NCI-H345 treated with DMSO at 0.1 percent for 48 hours (cell line): ENCODE measurements around the gene THADA.
"Not testable (repeated sequence)": the region's sequence is repeated elsewhere in the genome, so short reads cannot be mapped to it uniquely, and the experiment has no call there.

Experiments
- DNase-seq: peaks from one replicate; lab custom pipeline; 2025; ENCODE audit not compliant: unreplicated experiment; lab: John Stamatoyannopoulos, UW

THADA gene

DNA sequence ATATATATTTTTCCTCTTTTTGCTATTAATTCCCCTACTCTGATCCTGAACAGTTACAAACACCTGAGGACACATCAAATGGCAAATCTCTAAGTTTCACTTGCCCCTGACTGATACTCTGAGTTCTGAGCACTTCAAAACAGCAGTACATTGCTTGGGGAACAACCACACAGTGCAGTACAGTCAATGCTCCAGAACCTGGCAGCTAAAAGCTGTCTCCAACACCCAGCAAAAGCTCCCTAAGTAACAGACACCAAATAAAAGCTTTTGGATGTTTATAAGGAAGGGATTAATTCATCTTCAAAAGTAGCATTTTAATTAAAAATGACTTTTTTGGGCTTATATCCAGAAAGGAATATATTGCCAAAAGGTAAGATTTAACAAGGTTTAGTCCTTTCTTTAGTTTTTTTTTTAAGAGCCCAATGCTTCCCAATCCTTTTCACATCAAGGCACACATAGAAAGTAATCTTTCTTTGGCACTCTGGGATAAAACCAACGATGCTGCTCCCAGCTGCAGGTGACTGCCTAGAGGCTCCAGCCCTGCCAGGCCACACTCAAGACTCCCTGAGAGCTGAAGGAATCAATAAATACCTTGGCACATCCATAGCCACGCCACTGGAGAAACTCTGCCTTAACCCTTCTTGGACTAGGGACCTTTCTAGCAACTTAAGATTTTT lies 204.5 kb downstream of the THADA start:
- DNase-seq = no peak

DNA sequence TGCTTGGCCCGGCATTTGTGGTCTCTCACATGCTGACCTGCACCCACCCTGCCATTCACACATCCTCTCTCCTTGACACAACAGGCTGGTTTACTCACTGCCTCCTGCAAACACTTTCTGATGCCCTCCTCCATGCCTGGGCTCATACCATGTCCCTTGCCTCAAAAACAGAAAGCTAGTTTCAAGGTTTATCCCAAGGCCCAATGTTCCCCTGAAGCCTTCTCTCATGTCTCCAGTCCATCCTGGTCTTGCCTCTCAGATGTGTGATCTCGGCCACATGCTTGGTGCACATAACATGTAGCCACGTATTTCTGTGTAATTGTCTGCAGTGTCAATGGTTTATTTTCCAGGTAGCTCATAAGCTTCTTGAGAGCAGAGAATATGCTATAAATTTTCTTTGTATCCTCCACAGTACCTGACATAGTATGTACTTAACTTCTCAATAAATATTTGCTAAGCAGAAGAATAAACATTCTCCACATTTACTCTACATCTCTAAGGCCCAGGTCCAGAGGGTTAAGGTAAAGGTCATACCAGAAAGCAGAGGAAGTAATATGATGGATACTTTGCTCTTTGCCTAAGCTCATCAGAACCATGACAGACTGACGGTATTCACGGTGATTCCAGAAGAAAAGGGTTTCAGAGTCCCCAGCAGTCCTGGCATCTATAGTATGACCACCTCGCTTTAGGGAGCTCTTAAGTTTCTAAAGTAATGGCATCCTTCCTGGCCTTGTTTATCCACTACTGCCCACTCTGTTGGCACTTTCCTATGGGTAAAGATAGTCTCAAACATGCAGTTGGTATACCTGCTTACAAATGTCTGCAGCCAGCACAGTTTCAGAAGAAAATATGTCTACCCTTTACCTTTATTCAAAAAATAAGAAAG lies 206.0 kb downstream of the THADA start:
- DNase-seq = no peak

DNA sequence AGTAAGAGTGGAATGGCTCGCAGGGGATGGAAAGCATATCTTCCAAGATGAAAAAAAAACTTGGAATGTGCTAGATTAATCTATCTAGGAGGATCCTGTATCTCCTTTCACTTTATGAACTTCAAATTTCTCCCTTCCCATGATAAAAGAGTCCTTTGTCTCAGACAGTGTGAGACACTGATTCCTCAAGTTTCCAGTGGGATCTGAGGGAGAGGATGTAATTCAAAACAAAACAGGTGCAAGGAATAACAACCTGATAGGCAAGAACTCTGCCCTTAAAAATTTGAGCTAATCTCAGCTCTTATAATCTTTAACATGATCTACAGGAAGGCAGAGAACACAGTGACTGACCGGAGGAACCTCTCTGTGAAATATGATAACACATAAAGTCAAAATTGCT lies 207.5 kb downstream of the THADA start:
- DNase-seq = no peak

DNA sequence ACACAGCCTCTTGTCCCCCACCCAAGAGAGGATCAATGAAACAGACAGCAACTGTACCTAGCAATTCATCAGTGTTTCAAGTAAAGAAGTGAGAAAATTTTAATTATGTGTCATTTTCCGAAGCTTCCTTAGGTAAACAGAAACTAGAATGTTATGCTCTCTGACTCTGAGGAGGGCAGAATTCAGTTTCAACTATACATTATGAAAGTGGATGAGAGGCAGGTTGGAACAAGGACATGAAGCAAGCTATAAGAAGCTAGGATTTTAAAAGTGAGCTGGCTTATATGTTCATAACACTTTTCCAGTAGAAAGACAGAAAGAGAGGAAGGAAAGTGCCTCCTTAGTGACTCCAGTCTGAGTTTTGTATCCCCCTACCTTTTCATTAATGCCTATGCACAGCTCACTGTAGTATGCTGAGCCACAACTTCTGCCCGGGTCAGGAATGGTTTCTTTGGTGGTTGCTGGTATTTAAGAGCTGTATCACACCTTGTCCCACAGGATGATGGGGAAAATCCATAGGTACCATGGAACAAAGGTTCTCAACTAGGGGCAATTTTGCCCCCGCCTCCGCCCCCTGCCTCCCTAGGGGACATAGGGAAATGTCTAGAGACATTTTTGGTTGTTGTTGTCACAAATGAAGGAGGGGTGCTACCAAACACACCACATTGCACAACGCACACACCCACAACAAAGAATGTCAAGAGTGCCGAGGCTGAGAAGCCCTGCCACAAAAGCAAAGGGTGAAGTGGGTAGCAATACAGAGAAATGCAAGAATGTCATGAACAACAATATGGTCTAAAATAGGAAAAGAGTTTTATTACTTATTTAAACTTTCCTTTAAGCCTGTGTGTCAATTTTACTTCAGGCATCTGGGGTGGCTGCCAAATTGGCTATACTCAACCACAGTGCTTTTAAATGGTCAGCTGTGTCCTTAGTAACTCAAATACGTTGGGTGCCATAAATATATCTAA lies 208.5 kb downstream of the THADA start:
- DNase-seq = no peak

DNA sequence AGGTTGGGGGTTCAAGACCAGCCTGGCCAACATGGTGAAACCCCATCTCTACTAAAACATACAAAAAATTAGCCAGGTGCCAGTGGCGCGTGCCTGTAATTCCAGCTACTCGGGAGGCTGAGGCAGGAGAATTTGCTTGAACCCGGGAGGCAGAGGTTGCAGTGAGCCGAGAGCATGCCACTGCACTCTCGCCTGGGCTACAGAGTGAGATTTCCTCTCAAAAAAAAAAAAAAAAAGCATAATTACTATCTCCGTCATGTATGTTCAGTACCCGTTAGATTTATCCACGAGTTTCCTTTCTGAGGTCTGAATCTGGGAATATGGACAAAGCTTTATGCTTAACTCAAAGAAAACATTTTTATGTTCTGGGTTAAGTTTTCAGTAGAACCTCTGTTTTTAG lies 209.2 kb downstream of the THADA start:
- DNase-seq = not testable (repeated sequence)

DNA sequence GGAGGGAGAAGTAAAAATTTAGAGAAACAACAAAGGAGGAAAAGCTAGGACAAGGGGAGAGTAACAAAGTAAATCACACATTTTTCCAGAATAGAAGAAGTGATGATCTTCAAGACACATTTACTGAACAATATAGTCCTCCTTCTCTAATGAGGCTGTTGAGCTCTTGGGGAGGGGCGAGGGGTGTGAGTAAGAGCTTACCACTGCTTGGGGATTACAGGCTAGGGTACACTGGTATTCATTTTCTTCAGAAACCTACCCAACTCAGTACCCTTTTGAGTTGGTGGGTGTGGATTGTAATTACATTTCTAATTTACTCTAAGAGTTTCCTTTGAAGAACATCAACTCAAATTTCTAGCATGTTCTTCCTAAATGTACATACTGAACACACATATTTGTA lies 211.7 kb downstream of the THADA start:
- DNase-seq = no peak

DNA sequence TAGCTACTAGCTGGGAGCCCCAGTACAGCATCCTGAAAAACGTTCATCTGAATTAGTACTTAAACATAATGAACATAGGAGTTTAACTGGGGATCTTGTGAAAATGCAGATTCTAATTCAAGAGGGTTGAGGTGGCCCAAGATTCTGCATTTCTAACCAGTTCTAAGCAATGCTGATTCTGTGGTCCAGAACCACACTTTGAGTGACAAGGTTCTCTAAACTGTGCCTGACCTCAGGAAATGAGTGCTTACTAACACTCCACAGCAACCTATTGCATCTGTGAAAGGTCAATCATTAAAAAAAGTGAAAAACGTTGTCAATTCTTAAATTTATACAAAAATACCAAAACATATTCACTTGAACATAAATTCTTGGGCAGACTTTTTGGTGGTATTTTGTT lies 212.3 kb downstream of the THADA start:
- DNase-seq = no peak

DNA sequence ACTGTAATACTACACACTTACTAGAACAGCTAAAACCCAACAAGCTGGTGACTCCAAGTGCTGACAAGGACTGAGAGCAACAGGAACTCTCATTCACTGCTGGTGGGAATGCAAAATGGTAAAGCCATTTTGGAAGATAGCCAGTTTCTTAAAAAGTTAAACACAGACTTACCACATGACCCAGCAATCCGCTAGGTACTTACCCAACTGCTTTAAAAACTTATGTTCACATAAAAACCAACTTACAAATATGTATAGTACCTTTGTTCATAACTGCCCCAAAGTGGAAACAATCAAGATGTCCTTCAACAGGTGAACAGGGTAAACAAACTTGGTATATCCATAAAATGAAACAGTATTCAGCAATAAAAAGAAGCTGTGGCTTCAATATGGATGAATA lies 216.3 kb downstream of the THADA start:
- no peak for DNase-seq

DNA sequence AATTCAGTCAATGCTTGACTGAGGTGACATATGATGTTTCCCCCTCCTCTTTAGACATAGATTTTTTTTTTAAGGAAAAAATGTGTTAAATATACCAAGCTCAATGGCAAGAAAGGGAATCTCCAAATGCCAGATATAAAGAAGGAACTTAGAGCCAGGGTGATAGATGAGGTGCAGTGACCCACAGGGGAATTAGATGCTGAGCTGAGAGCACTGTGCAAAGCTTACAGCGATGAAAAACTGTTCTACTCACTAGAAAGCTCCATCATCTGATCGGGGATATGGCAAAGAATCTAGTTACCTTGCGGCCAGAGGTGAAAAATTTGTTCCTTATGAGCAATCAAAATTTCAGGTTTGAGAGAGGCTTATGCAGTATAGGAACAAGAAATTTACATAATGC lies 218.5 kb downstream of the THADA start:
- no peak for DNase-seq

DNA sequence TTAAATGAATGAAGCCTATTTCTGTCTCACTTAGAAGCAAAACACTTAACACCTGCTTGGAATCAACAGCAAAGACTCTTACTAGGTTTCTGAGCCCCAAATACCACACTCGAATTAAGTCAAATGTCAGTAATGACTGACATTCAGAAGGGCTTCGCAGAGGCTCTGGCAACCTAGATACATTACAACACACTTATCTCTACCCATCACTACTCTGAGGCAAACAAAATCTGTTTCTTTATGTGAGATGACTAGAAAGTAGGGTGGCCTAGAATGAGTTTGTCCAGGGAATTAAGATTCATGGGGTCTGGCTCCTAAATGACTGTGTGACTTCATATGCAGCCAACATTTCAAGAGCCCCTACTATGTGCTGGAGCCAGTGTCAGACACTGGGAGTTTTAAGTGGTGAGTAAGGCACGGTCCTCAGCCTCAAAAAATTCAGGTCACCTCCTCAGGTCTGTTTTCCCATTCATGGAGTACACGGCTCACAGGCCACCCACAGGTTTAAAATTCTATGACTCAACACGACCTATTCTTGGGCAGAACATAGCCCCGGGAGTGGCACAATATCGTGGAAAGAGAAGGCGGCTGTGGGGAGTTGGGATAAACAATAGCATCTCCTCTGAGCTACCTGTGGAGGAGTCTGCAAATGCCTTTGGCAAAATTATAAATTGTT lies 219.2 kb downstream of the THADA start:
- DNase-seq = no peak

DNA sequence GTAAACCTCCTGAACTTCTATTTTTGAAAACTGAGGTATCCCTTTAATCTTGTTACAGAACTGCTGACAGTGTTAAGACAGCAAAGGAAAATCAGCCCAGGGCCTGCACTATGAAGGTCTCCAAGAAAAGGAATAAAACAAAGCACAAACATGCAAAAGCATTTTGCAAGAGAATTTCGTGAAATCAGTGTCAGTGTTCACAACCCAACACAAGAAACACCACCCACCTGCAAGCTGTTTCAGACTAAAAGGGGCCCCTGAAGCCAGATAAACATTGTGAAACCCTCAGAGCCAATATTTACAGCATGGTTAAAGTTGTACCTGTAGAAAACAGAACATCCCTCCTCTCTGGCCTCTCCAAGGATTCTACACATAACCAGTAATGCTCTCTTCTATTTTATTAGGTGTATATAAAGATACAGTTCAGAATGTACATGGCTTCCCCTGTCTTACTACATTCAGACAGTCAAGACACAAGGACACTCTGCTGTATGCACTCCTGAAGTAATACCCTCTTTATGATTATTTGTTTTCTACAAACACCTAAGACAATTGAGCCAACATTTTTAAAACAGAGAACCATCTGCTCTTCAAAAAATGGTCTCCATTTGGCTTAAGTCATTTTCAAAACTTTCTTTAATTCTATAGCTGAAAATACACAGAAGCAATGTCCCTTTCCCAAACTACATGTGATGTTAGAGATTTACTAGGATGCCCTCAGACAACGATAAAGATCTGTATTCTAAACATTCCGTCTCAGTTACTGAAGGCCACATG lies 219.9 kb downstream of the THADA start:
- no peak for DNase-seq

DNA sequence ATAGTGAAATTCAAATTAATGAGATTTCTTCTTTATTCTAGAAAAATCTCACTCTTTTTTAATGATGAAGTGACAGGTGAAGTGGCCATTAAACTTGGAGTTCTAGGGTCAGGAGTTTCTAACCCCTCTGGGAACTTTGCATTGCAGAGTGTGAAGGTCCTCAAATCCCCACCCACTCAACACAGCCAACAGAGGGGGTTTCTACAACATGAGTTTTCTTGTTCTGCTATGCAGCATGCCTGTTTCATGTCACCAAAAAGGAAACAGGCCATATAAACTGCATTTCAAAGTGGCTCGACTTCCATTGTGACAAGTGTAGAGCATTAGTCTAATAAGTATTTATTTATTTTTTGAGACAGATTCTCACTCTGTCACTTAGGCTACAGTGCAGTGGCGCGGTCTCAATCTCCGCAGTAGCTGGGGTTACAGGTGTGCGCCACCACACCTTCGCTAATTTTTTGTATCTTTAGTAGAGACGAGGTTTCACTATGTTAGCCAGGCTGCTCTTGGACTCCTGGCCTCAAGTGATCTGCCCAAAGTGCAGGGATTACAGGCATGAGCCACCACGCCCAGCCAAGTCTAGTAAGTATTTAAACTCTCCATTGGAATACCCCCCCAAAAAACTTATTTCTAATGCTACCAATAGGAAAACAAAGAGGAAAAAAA lies 223.3 kb downstream of the THADA start:
- DNase-seq = no peak

DNA sequence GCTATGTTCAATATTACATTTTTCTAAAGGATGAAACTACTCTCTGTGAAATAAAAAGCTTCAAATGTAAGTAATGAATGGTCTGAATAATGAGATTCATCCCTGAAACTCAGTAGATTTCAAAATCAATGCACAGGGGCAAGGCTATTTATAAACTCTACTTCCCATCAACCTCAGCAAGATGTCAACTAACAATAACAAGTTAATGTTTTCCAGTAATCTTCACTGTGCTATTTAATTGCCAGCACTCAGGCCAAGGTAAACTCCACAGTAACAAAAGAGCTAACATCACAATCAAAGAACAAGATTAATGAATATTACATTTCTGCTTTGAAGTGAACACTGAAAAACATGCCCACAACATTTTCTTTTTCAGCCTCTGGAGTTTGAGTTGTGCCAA lies 225.1 kb downstream of the THADA start:
- no peak for DNase-seq

DNA sequence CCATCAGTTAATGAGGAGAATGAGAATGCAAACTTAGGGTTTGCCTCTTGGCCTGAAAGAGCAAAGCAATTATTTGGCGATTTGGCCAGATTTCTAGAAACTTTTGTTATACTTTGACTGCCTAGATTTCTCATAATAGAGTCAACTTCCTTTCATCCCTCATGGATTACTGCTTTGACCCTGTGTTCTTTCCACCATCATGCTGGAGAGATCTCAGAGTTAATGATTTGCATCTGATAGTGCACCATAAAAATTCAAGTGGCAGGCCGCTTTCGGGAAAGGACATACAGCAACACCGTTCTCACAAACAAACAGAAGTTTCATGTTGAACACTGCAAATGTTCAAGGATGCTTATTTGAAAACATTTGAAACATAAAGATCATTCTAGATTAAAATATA lies 225.7 kb downstream of the THADA start:
- no peak for DNase-seq

DNA sequence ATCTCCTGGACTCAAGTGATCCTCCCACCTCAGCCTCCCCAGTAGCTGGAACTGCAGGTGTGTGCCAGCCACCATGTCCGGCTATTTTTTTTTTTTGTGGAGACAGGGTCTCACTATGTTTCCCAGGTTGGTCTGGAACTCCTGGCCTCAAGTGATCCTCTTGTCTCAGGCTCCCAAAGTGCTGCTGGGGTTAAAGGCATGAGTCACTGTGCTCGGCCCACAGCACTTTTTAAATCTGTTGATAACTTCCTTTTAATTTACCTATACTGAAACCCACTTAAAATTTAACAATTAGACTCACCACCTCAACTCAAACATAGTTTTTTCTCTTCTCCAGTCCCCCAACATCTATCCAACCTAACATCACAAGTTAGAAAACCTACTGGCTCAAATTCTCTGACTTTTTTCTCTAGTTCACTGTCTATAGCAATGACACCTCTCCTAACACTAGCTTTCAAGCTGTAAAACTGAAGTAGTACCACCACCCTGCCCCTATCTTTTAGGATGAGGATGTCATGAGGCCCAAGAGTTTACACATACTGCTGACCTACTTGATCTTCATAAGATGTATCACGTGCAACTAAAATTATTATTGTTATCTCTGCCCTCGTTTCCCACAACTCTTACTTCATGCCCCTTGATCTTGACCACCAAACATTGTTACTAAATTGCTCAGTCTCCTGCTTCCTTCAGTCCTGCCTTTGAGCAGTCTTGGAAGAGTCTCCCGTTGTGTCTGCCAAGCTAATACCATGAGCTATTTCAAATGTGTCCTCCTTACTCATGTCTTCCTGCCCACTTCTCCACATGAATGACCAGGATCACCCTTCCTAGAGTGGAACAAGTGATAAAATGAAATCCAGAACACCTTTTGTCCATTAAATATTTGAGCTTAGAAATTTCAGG lies 227.1 kb downstream of the THADA start:
- no peak for DNase-seq

DNA sequence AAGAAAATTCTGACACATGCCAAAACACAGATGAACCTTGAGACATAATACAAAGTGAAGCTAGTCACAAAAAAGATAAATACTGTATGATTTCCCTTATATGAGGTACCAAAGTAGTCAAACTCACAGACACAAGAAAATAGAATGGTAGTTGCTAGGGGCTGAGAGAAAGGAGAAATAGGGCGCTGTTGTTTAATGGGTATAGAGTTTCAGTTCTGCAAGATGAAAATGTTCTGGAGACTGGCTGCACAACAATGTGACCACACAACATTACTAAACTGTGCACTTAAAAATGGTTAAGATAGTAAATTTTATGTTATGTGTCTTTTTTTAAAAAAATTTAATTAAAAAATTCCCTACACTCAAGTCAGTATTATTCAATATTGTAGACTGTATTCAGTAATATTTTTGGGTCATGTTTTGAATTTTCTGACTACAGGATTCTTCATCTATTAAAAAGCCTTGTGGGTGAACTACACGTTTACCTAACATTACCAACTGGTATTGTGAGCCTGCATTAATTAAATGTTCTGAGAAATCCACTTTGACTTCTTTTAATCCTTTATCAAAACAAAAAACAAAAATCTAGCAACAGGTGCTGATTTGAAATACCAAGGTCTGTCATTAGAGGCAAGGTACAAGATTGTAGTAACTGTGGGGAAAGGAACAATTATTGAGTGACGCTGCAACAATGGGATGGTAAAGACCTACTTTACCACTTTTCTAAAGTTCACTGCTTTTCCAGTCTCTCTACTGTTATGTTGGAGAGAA lies 228.6 kb downstream of the THADA start:
- DNase-seq = no peak

DNA sequence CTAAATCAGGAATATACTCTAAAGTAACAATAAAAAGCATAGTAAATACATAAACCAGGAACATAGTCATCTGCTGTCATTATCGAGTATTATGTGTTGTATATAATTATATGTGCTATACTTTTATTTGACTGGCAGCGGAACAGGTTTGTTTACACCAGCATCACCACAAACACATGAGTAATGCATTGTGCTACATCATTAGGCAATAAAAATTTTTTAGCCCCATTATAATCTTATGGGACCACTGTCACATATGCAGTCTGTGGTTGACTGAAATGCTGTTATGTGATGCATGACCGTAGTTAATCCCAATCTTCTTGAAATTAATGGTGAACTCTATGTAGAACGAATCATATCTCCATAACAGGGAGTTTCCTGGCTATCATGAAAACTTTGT lies 232.7 kb downstream of the THADA start:
- no peak for DNase-seq

DNA sequence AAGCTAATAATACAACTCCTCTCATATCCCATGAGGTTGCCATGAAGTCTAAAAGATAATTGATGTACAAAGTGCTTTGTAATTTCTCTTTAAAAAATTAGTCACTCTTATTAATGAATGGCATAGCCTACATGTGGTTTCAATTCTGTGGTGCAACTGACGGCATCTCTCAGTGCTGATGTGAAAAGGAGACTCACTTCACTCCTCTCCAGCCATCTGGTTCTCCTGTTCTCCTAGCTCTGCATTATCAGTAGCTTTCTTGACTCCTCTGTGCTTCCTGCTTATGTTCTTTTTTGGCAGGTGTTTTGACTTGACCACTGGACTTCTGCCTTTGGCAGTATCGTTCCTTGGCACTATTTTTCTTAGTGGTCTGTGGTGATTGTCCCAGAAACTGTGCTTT lies 234.6 kb downstream of the THADA start:
- no peak for DNase-seq
